GM23338 (cell line): Measurements from ENCODE around the gene SYVN1. TPM values are rescaled to one million over a fixed set of nuclear protein-coding genes. Genes with fewer than 3 reads are reported as not detected.

Experiments
- CREB1 ChIP-seq: fragments of 250-450 bp; sonication (Bioruptor Pico); IDR thresholded peaks from 2 replicates; pipeline ENCODE4 v1.5.0; 2020; ENCODE audit warnings: low read depth, mild to moderate bottlenecking, moderate library complexity
- CTCF ChIP-seq, 2 experiments: fragments of 200-600 bp in 1 of 2; sonication (generic) in 1 of 2; conservative IDR thresholded peaks; 2 replicates each; pipeline versions ENCODE4 v1.5.1 to v1.6.1; 2016 to 2017; ENCODE audit warnings: antibody characterized with exemption in 2 of 2, low read depth in 2 of 2, mild to moderate bottlenecking in 2 of 2, moderate library complexity in 1 of 2
- JUNB ChIP-seq: IDR thresholded peaks from one replicate; pipeline ENCODE4 v1.6.1; 2016; ENCODE audit warnings: antibody characterized with exemption; ENCODE audit not compliant: unreplicated experiment
- ZNF462 ChIP-seq: fragments of 250-450 bp; sonication (Bioruptor Pico); IDR thresholded peaks from 2 replicates; pipeline ENCODE4 v1.5.0; 2020; ENCODE audit warnings: mild to moderate bottlenecking, moderate library complexity
- polyA plus RNA-seq: library from polyadenylated mRNA; unstranded; fragments of >200 nt; fragmentation: Nextera tagmentation; extraction: Ambion mirVana; gene quantifications from 2 replicates; pipeline ENCODE4 v1.2.1, GENCODE V29; 2016
- total RNA-seq: library from RNA; depleted of rRNA; stranded (reverse); fragments of >200 nt; shearing (Covaris generic); gene quantifications from 2 replicates; pipeline ENCODE4 v1.2.3, GENCODE V29; 2014
- TF ChIP-seq, protein P1 (sequence below): IDR thresholded peaks from one replicate; pipeline ENCODE4 v1.6.1; 2018; ENCODE audit warnings: antibody characterized with exemption; ENCODE audit not compliant: unreplicated experiment

Gene SYVN1
- total and polyA plus RNA-seq, 2 experiments from 2014 or later = 13.8 to 28.7 TPM

- TF ChIP-seq ZNF462 (no peak), CTCF (conservative IDR thresholded peaks at IDR 0.05; ENCODE audit: low read depth in 2 of 2) (no peak), CREB1 (0 out of 2 replicates have a peak, but pooled peaks have one; percentile 8), JUNB (no peak)
- TF ChIP-seq, protein P1, sequence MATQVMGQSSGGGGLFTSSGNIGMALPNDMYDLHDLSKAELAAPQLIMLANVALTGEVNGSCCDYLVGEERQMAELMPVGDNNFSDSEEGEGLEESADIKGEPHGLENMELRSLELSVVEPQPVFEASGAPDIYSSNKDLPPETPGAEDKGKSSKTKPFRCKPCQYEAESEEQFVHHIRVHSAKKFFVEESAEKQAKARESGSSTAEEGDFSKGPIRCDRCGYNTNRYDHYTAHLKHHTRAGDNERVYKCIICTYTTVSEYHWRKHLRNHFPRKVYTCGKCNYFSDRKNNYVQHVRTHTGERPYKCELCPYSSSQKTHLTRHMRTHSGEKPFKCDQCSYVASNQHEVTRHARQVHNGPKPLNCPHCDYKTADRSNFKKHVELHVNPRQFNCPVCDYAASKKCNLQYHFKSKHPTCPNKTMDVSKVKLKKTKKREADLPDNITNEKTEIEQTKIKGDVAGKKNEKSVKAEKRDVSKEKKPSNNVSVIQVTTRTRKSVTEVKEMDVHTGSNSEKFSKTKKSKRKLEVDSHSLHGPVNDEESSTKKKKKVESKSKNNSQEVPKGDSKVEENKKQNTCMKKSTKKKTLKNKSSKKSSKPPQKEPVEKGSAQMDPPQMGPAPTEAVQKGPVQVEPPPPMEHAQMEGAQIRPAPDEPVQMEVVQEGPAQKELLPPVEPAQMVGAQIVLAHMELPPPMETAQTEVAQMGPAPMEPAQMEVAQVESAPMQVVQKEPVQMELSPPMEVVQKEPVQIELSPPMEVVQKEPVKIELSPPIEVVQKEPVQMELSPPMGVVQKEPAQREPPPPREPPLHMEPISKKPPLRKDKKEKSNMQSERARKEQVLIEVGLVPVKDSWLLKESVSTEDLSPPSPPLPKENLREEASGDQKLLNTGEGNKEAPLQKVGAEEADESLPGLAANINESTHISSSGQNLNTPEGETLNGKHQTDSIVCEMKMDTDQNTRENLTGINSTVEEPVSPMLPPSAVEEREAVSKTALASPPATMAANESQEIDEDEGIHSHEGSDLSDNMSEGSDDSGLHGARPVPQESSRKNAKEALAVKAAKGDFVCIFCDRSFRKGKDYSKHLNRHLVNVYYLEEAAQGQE = no peak
Observed at GRCh38 chr11:65134952-65135632, 773 bp upstream of the SYVN1 start (continued).
